Muscle layer of duodenum (tissue), 2 donors: ENCODE measurements around the gene SPEF2.

Source experiments
- H3K27ac ChIP-seq: one replicate; pipeline ENCODE4 v1.7.0; 2013; ENCODE audit warnings: mild to moderate bottlenecking, low read length
- H3K27me3 ChIP-seq: one replicate; pipeline ENCODE4 v1.7.0; 2013; ENCODE audit warnings: low read depth, mild to moderate bottlenecking, control low read depth, low read length
- H3K36me3 ChIP-seq, 2 donors: one replicate each; pipeline ENCODE4 v1.7.0; 2013; ENCODE audit warnings: low read length in 2 of 2, control low read depth in 1 of 2, mild to moderate bottlenecking in 1 of 2; ENCODE audit not compliant: insufficient read depth in 2 of 2, control insufficient read depth in 1 of 2
- H3K4me1 ChIP-seq, 2 donors: one replicate each; pipeline ENCODE4 v1.7.0; 2013; ENCODE audit warnings: low read length in 2 of 2, mild to moderate bottlenecking in 2 of 2, control low read depth in 1 of 2, moderate library complexity in 1 of 2; ENCODE audit not compliant: insufficient read depth in 2 of 2, control insufficient read depth in 1 of 2
- H3K4me3 ChIP-seq, 2 donors: one replicate each; pipeline ENCODE4 v1.7.0; 2013; ENCODE audit warnings: low read length in 2 of 2, low read depth in 1 of 2, mild to moderate bottlenecking in 1 of 2
- H3K9me3 ChIP-seq, 2 donors: one replicate each; pipeline ENCODE4 v1.7.0; 2013; ENCODE audit warnings: low read length in 2 of 2, control low read depth in 1 of 2, mild to moderate bottlenecking in 1 of 2; ENCODE audit not compliant: control insufficient read depth in 1 of 2
- donor health status: healthy.

SPEF2 gene

GRCh38 chr5:35761541-35761940 lies 143.9 kb downstream of the SPEF2 start:
- Histone ChIP-seq H3K4me1 (no peaks in the 10 kb centered on the region), H3K36me3 (no peaks in the 10 kb centered on the region), H3K9me3 (no peaks in the 10 kb centered on the region), H3K27ac (no peak overlapping the region), H3K4me3 (no peak overlapping the region), H3K27me3 (no peaks in the 10 kb centered on the region)

DNA sequence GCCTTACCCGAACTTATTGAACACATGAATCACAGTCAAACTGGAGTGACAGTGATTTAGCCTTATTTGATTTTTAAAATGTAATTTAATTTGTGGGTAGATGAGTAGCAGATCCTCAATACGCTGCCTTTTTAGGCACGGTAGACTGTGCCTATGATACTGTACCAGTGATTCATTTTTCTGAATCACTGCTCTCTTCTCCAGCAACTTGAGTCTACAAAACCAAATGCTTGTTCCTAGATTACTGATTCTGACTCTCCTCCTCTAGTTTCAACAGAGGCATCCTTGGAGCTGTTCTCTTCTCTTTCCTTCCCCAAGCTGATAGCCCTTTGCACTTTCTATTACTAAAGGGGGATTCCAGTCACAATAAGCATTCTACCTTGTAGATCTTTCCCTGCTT lies 144.7 kb downstream of the SPEF2 start:
- Histone ChIP-seq H3K4me1 (no peaks in the 10 kb centered on the region), H3K9me3 (no peaks in the 10 kb centered on the region), H3K27ac (no peak overlapping the region), H3K27me3 (no peaks in the 10 kb centered on the region), H3K4me3 (no peak overlapping the region), H3K36me3 (no peaks in the 10 kb centered on the region)

DNA sequence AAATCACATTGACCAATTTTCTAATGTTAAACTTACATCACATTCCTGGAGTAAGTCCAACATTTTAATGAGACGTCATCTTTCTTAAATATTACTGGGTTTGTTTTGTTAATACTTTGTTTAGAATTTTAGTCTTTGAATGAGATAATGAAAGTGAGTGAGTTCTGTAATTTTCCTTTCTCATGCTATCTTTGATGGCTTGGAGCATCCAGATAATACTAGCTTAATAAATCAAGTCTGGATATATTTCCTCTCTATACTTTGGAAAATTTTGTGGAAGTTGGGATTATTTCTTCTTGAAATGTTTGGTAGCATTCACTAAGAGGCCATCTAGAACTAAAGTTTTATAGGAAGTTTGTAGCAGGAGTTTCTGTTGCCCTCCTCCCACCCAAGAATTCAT lies 148.3 kb downstream of the SPEF2 start:
- Histone ChIP-seq H3K9me3 (no peaks in the 10 kb centered on the region), H3K36me3 (no peaks in the 10 kb centered on the region), H3K27ac (no peak overlapping the region), H3K27me3 (no peaks in the 10 kb centered on the region), H3K4me3 (no peak overlapping the region), H3K4me1 (no peaks in the 10 kb centered on the region)

GRCh38 chr5:35771300-35771699 lies 153.6 kb downstream of the SPEF2 start:
- no peak overlapping the region for H3K27ac ChIP-seq
- no peaks in the 10 kb centered on the region for H3K4me1 ChIP-seq
- H3K27me3 ChIP-seq = no peaks in the 10 kb centered on the region
- no peaks in the 10 kb centered on the region for H3K36me3 ChIP-seq
- no peaks in the 10 kb centered on the region for H3K9me3 ChIP-seq
- no peak overlapping the region for H3K4me3 ChIP-seq

- no peaks in the 10 kb centered on the region for H3K27me3 ChIP-seq
- no peaks in the 10 kb centered on the region for H3K36me3 ChIP-seq
- H3K4me1 ChIP-seq = no peaks in the 10 kb centered on the region
- no peaks in the 10 kb centered on the region for H3K9me3 ChIP-seq
- H3K27ac ChIP-seq = no peak overlapping the region
- no peak overlapping the region for H3K4me3 ChIP-seq
Measured at GRCh38 chr5:35771839-35772238, 154.2 kb downstream of the SPEF2 start.

DNA sequence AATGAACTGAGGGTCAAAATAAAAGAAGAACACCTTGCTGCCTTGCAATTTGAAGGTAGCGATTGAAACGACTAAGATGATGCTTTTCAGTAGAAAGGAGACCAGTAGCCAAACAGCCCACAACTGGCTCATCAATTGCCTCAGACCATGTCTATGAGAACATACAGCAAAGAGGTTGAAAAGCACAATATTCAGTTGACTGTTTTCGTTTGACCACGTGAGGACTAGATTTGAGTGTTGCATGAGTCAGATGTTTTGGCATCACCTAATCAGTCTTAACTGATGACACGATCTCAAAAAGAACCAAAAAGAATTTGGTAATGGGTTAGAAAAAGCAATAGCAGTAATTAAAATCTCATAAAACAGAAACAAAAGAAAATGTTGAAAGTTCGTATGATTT lies 156.3 kb downstream of the SPEF2 start:
- Histone ChIP-seq H3K9me3 (no peaks in the 10 kb centered on the region), H3K36me3 (no peaks in the 10 kb centered on the region), H3K27ac (no peak overlapping the region), H3K4me1 (no peaks in the 10 kb centered on the region), H3K4me3 (no peak overlapping the region), H3K27me3 (no peaks in the 10 kb centered on the region)

DNA sequence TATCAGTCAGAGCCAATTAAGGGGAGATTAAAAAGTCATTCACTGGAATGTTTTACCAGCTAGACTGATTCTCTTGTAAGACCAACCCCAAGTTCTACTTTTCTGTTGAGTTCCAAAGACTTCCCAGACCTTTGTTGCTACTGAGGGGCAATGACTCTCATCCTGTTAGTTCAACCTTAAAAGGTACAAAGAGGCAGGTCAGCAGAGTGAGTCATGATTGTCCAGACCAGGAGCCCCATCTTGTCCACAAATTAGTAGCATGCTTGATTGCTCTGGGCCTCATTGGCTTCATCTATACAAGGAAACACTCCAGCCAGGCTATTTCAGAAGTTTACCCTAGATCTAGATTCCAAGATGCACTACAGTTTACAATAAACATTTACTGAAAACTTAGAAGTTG lies 159.1 kb downstream of the SPEF2 start:
- H3K4me1 ChIP-seq = no peaks in the 10 kb centered on the region
- no peak overlapping the region for H3K4me3 ChIP-seq
- no peaks in the 10 kb centered on the region for H3K9me3 ChIP-seq
- no peaks in the 10 kb centered on the region for H3K36me3 ChIP-seq
- no peak overlapping the region for H3K27ac ChIP-seq
- no peaks in the 10 kb centered on the region for H3K27me3 ChIP-seq

DNA sequence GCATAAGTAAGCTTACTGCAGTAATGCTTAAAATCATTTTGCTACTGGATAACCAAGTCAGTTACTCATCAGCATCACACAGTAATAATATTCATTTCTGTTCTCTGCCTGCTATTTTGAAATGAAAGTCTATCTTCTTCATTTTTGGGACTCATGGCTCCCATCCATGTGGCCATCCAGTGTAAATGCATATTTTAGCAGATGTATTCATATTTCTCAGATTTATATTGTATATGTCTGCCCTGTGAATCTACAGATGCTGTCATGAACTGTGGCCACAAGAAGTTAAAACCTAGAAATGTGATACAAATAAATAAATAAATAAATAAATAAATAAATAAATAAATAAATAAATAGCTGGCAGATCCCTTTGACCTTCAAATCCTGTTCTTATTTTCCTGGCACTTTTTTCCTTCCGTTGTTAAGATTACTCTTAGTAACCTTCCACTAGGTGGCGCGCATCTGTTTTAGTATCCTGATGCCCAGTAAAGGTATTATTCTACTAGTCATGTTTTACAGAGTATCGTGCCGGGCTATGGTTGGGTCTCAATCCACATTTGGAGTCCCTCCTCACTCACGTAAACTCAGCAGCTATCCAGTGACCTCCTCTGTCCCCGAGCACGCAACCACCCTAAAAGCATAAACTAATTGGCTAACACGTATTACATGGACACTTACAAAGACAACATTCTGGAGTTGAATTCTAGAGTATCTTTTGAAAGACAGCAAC lies 159.9 kb downstream of the SPEF2 start:
- no peaks in the 10 kb centered on the region for H3K36me3 ChIP-seq
- no peak overlapping the region for H3K4me3 ChIP-seq
- H3K4me1 ChIP-seq = no peaks in the 10 kb centered on the region
- H3K9me3 ChIP-seq = no peaks in the 10 kb centered on the region
- no peak overlapping the region for H3K27ac ChIP-seq
- no peaks in the 10 kb centered on the region for H3K27me3 ChIP-seq

- Histone ChIP-seq H3K4me3 (no peak overlapping the region), H3K4me1 (no peaks in the 10 kb centered on the region), H3K9me3 (no peaks in the 10 kb centered on the region), H3K27me3 (no peaks in the 10 kb centered on the region), H3K27ac (no peak overlapping the region), H3K36me3 (no peaks in the 10 kb centered on the region)
Measured at GRCh38 chr5:35778259-35778769, 160.7 kb downstream of the SPEF2 start.

DNA sequence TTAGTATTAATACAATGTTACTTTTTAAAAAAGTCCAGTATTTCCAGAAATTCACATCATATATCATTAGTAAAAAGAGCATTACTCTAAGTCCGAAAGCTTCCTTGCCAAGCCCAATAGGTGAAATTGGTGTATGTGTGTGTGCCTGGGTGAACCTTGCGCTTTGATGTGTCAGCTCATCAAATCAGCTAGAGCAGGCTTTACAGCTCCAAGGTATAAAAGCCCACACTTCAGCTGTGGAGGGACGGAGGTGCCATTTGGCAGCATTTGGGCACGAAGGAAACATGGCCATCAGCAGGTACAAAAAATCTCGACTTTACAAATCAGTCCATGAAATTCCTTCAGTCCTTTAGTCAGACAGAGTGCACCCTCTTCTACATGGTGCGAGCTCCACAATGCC lies 162.6 kb downstream of the SPEF2 start:
- H3K27ac ChIP-seq = no peak overlapping the region

DNA sequence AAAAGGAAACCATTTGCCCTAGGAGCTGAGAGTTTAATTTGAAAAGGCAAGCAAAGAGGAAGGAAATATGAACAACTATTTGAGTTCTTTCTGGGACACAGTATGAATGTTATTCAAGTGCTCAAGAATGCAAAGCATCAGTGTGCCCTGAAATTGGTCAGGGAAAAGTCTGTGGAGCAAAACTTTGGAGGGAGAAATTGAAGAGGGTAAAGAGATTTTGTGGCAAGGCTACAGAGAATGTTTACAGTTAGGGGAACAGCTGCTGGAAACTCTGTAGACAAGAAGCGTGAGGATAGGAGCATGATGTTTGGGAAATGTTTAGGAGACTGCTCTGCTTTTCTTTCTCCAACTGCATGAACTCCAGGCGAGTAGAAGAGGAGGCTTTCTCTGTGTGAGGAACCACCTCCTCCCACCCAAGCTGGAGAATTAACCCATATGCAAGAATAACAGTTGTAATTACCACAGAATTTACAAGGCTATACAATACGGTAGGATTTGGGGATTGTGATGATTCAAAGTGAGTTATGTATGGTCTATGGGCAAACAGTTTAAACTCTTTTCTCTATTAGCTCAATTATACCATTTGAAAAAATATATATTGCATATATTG lies 163.6 kb downstream of the SPEF2 start:
- H3K27me3 ChIP-seq = no peaks in the 10 kb centered on the region
- no peak overlapping the region for H3K4me3 ChIP-seq
- H3K27ac ChIP-seq = no peak overlapping the region
- no peaks in the 10 kb centered on the region for H3K36me3 ChIP-seq
- H3K9me3 ChIP-seq = no peaks in the 10 kb centered on the region
- no peaks in the 10 kb centered on the region for H3K4me1 ChIP-seq

More for the DNA sequence above, 162.6 kb downstream of the SPEF2 start:
- Histone ChIP-seq H3K27me3 (no peaks in the 10 kb centered on the region), H3K4me3 (no peak overlapping the region), H3K36me3 (no peaks in the 10 kb centered on the region), H3K4me1 (no peaks in the 10 kb centered on the region), H3K9me3 (no peaks in the 10 kb centered on the region)

GRCh38 chr5:35783551-35783950 lies 165.9 kb downstream of the SPEF2 start:
- no peaks in the 10 kb centered on the region for H3K9me3 ChIP-seq
- H3K36me3 ChIP-seq = no peaks in the 10 kb centered on the region
- H3K4me1 ChIP-seq = no peaks in the 10 kb centered on the region
- H3K27ac ChIP-seq = no peak overlapping the region
- H3K27me3 ChIP-seq = no peaks in the 10 kb centered on the region
- no peak overlapping the region for H3K4me3 ChIP-seq
